Renal cortical epithelial cell (primary cell): Measurements from ENCODE around the gene TGFBRAP1. TPM values are rescaled to one million over a fixed set of nuclear protein-coding genes. Genes with fewer than 3 reads are reported as not detected.
"Not testable (repeated sequence)": the region's sequence is repeated elsewhere in the genome, so short reads cannot be mapped to it uniquely, and the experiment has no call there.

Experiments
- DNase-seq: peaks from one replicate; pipeline ENCODE4 v3.0.0-alpha.2; 2011; ENCODE audit warnings: low read depth
- total RNA-seq: library from RNA; depleted of rRNA; stranded (reverse); fragments of >200 nt; gene quantifications from 2 replicates; pipeline ENCODE4 v1.2.3, GENCODE V29; 2014

Gene TGFBRAP1
- total RNA-seq, 1 donor from 2014 or later: 45.1 TPM

- DNase-seq: no peak
These were observed 55.5 kb downstream of the TGFBRAP1 start for GRCh38 chr2:105274046-105274445.

- DNase-seq: no peak
These were observed 57.4 kb downstream of the TGFBRAP1 start for GRCh38 chr2:105272176-105272575.

GRCh38 chr2:105271393-105272045, 58.0 kb downstream of the TGFBRAP1 start:
- no peak for DNase-seq

- no peak for DNase-seq
These were observed 60.1 kb downstream of the TGFBRAP1 start for GRCh38 chr2:105269426-105269825.

GRCh38 chr2:105262651-105263091, 66.9 kb downstream of the TGFBRAP1 start:
- DNase-seq: peak; percentile 73

- peak; percentile 94 for DNase-seq
These were observed 68.5 kb downstream of the TGFBRAP1 start for GRCh38 chr2:105261061-105261460.

GRCh38 chr2:105258835-105259350, 70.6 kb downstream of the TGFBRAP1 start:
- no peak for DNase-seq

- DNase-seq: no peak
These were observed 71.6 kb downstream of the TGFBRAP1 start for GRCh38 chr2:105257981-105258380.

GRCh38 chr2:105256431-105257047, 73.0 kb downstream of the TGFBRAP1 start:
- no peak for DNase-seq

- DNase-seq: no peak
These were observed 73.6 kb downstream of the TGFBRAP1 start for GRCh38 chr2:105255979-105256378.

GRCh38 chr2:105254531-105255210, 74.9 kb downstream of the TGFBRAP1 start:
- no peak for DNase-seq

GRCh38 chr2:105252271-105252670, 77.3 kb downstream of the TGFBRAP1 start:
- DNase-seq: no peak

- not testable (repeated sequence) for DNase-seq
These were observed 78.4 kb downstream of the TGFBRAP1 start for GRCh38 chr2:105251016-105251648.

- no peak for DNase-seq
These were observed 79.6 kb downstream of the TGFBRAP1 start for GRCh38 chr2:105249891-105250290.

GRCh38 chr2:105249181-105249580, 80.4 kb downstream of the TGFBRAP1 start:
- DNase-seq: no peak

- DNase-seq: no peak
These were observed 81.0 kb downstream of the TGFBRAP1 start for GRCh38 chr2:105248316-105249070.

- DNase-seq: no peak
These were observed 85.1 kb downstream of the TGFBRAP1 start for GRCh38 chr2:105244451-105244850.

GRCh38 chr2:105243961-105244360, 85.6 kb downstream of the TGFBRAP1 start:
- DNase-seq: no peak

GRCh38 chr2:105242286-105242993, 87.1 kb downstream of the TGFBRAP1 start:
- DNase-seq: no peak

GRCh38 chr2:105241443-105241842, 88.1 kb downstream of the TGFBRAP1 start, which contains the start of gene GPR45:
Gene GPR45, plus strand, starts transcription at chr2:105241743. Its CDS starts 116 bp downstream, at chr2:105241859.
- DNase-seq: no peak

- peak; percentile 92 for DNase-seq
These were observed 89.6 kb downstream of the TGFBRAP1 start for GRCh38 chr2:105239924-105240323.
